HepG2 (cell line): ENCODE results near the gene CXCR5. TPM values are rescaled to one million over a fixed set of nuclear protein-coding genes. Genes with fewer than 3 reads are reported as not detected.
A peak's percentile ranks its signal among the peaks of the same experiment; 100 is the strongest.

Experiments
- ATAC-seq: fragments of 200-7000 bp; cut with Tn5 transposase; 3 replicates; pipeline ENCODE4 v1.9.1; 2020; ENCODE audit warnings: mild to moderate bottlenecking, moderate library complexity
- BruUV-seq: library from RNA; stranded (reverse); fragments of 400-500 nt; replicated peaks from 2 replicates; lab custom pipeline; 2021; lab: Mats Ljungman, UMichigan
- CTCF ChIA-PET: fragments of 300-600 bp; formaldehyde crosslinking; extraction: SDS; loops from one replicate; lab custom pipeline; 2021; ENCODE audit warnings: low total read pairs, inconsistent platforms, low intra/inter-chr PET ratio; lab: Yijun Ruan, JAX
- POLR2A ChIA-PET: fragments of 350-600 bp; sonication (Branson Sonifier 250); formaldehyde crosslinking; loops from one replicate; lab custom pipeline; 2020; ENCODE audit warnings: antibody characterized with exemption, inconsistent platforms; lab: Yijun Ruan, JAX
- DNase-seq: peaks from one replicate; pipeline ENCODE4 v3.0.0-alpha.2; 2015; ENCODE audit warnings: low spot score
- FAIRE-seq: peaks from 3 replicates; lab custom pipeline; 2011; peaks lifted over from hg19 to GRCh38; lab: Jason Lieb, UNC
- H2AFZ ChIP-seq: one replicate; pipeline ENCODE4 v1.6.1; 2011; ENCODE audit warnings: low read length, inconsistent platforms
- H3K27ac ChIP-seq: fragments of 300-600 bp; 3 replicates; pipeline ENCODE4 v1.8.0; 2011; ENCODE audit warnings: mixed run types, mild to moderate bottlenecking, mixed read lengths, low read length, inconsistent platforms; ENCODE audit not compliant: insufficient read depth; ENCODE audit errors: extremely low read length
- H3K27me3 ChIP-seq, 2 experiments: fragments of 200-600 bp in 1 of 2; 2 replicates in 1 of 2; 3 replicates in 1 of 2; pipeline versions ENCODE4 v1.6.0 to v1.8.0; 2011; ENCODE audit warnings: low read length in 2 of 2, mild to moderate bottlenecking in 2 of 2, moderate library complexity in 2 of 2, inconsistent platforms in 1 of 2; ENCODE audit not compliant: insufficient read depth in 2 of 2, control insufficient read depth in 1 of 2
- H3K36me3 ChIP-seq, 2 experiments: fragments of 200-600 bp in 1 of 2; replicated peaks in 1 of 2; 2 replicates in 1 of 2; 3 replicates in 1 of 2; pipeline versions ENCODE4 v1.5.1 to v1.8.0; 2011; ENCODE audit warnings: low read length in 2 of 2, inconsistent platforms in 1 of 2; ENCODE audit not compliant: insufficient read depth in 2 of 2, control insufficient read depth in 1 of 2
- H3K4me1 ChIP-seq: 2 replicates; pipeline ENCODE4 v1.5.1; 2012; ENCODE audit warnings: low read length, inconsistent platforms; ENCODE audit not compliant: insufficient read depth
- H3K4me2 ChIP-seq: 2 replicates; pipeline ENCODE4 v1.6.0; 2011; ENCODE audit warnings: low read depth, low read length, inconsistent platforms
- H3K4me3 ChIP-seq, 3 experiments: fragments of 200-600 bp in 1 of 3; sonication (generic), shearing (Covaris generic) in 1 of 3; replicated peaks in 1 of 3; 2 replicates each; pipeline ENCODE4 v1.5.1; 2011 to 2016; ENCODE audit warnings: low read length in 3 of 3, inconsistent platforms in 2 of 3, low read depth in 2 of 3, mild to moderate bottlenecking in 2 of 3, control low read depth in 1 of 3, mixed read lengths in 1 of 3; ENCODE audit not compliant: insufficient read depth in 1 of 3
- H3K79me2 ChIP-seq: one replicate; pipeline ENCODE4 v1.6.1; 2011; ENCODE audit warnings: low read length, inconsistent platforms; ENCODE audit not compliant: insufficient read depth
- H3K9ac ChIP-seq: 2 replicates; pipeline ENCODE4 v1.6.0; 2011; ENCODE audit warnings: mild to moderate bottlenecking, low read depth, low read length, inconsistent platforms; ENCODE audit not compliant: insufficient read depth
- H3K9me3 ChIP-seq: 2 replicates; pipeline ENCODE4 v1.5.1; 2012; ENCODE audit warnings: mild to moderate bottlenecking, low read length
- H4K20me1 ChIP-seq: 2 replicates; pipeline ENCODE4 v1.6.0; 2011; ENCODE audit warnings: inconsistent platforms, mild to moderate bottlenecking, low read length, moderate library complexity; ENCODE audit not compliant: insufficient read depth
- GABPA ChIP-seq, 2 experiments: IDR thresholded peaks; 2 replicates each; pipeline ENCODE4 v1.6.1; 2011 to 2016; ENCODE audit warnings: low read depth in 2 of 2, low read length in 1 of 2, missing biosample characterization in 1 of 2, missing genetic modification characterization in 1 of 2
- HNF4G ChIP-seq, 2 experiments: sonication (generic) in 1 of 2; formaldehyde crosslinking in 1 of 2; IDR thresholded peaks; 2 replicates each; pipeline versions ENCODE4 v1.4.0 to v1.6.1; 2011 to 2020; ENCODE audit warnings: borderline replicate concordance in 2 of 2, low read depth in 2 of 2, mild to moderate bottlenecking in 2 of 2, low read length in 1 of 2, missing genetic modification reagents in 1 of 2, moderate library complexity in 1 of 2
- RARA ChIP-seq: IDR thresholded peaks from 2 replicates; pipeline ENCODE4 v1.6.1; 2016; ENCODE audit warnings: missing genetic modification reagents, missing compliant biosample characterization
- SIX1 ChIP-seq: sonication (generic); formaldehyde crosslinking; IDR thresholded peaks from 2 replicates; pipeline ENCODE4 v1.4.0; 2020; ENCODE audit warnings: missing genetic modification reagents, borderline replicate concordance
- ZNF414 ChIP-seq: sonication (generic); formaldehyde crosslinking; IDR thresholded peaks from 2 replicates; pipeline ENCODE4 v1.5.0; 2020; ENCODE audit warnings: missing genetic modification reagents
- ZNF615 ChIP-seq: sonication (generic); formaldehyde crosslinking; IDR thresholded peaks from 2 replicates; pipeline ENCODE4 v1.5.0; 2020; ENCODE audit warnings: mild to moderate bottlenecking, missing genetic modification reagents, borderline replicate concordance
- WGBS: methylation state at CpG from one replicate; pipeline ENCODE4 v1.1.6; 2017; ENCODE audit warnings: low lambda C conversion rate; 5-methylcytosine and 5-hydroxymethylcytosine counted together
- in situ Hi-C: cut with HindIII; loops from 2 replicates; pipeline ENCODE4 v1.10.0; 2017; ENCODE audit warnings: low pct_unique_long_range_greater_than_20kb; ENCODE audit not compliant: extremely low pct_ligation_motif_present
- intact Hi-C: fragments of 100-400 bp; cut with micrococcal nuclease; formaldehyde crosslinking; loops from one replicate; pipeline ENCODE4 v1.10.0; 2022; ENCODE audit not compliant: unreplicated experiment
- polyA plus RNA-seq, 8 experiments: library from polyadenylated mRNA; depleted of rRNA in 3 of 8; stranded (reverse) in 7 of 8; unstranded in 1 of 8; fragments of >200 nt; fragmentation: Illumina TruSeq in 4 of 8; extraction: Trizol in 4 of 8; gene quantifications; 2 replicates each; pipeline versions ENCODE4 v1.2.1 to v1.2.3, GENCODE V29; 2011 to 2016; ENCODE audit warnings: low read depth in 4 of 8, missing spikeins in 1 of 8, mixed read lengths in 1 of 8; ENCODE audit not compliant: insufficient read depth in 1 of 8
- total RNA-seq, 5 experiments: library from RNA; depleted of rRNA; stranded (reverse); fragments of >200 nt; fragmentation: Illumina TruSeq; extraction: Trizol; gene quantifications; 2 replicates each; pipeline ENCODE4 v1.2.3, GENCODE V29; 2016; ENCODE audit warnings: low read depth in 1 of 5

CXCR5 gene
- total and polyA plus RNA-seq, 2 of the 13 experiments (the other 11 are each of a cell fraction or from before 2014, with no cell fraction given) = not detected

- no peak overlapping the region for H2AFZ ChIP-seq
- no peak for TF ChIP-seq HNF4G (IDR thresholded peaks at IDR 0.05; ENCODE audit: borderline replicate concordance, low read depth, low read length)
- TF ChIP-seq HNF4G (CRISPR knock-in tag; IDR thresholded peaks at IDR 0.05; ENCODE audit: borderline replicate concordance, low read depth) = no peak
- TF ChIP-seq ZNF414 (CRISPR knock-in tag) = no peak
- no peak for TF ChIP-seq RARA (CRISPR knock-in tag)
- H3K4me1 ChIP-seq = peaks cover 26% of the 10 kb centered on the region
- CTCF ChIA-PET = no interaction called here
- intact Hi-C loops (loop anchor here (10.0 kb wide), 1 partner anchor 1585 kb away; no protein-coding TSS in a partner anchor), in situ Hi-C loops (no loop called here)
- H3K4me3 ChIP-seq = no peak overlapping the region
- no peak overlapping the region for H3K4me2 ChIP-seq
- no peaks in the 10 kb centered on the region for H3K79me2 ChIP-seq
- no peak overlapping the region for H3K27ac ChIP-seq
- H3K9me3 ChIP-seq = no peaks in the 10 kb centered on the region
- H3K9ac ChIP-seq = no peak overlapping the region
- FAIRE-seq (no peak), ATAC-seq (peak; percentile 14; the same call in 1 of the 3 replicates), DNase-seq (no peak)
- H3K36me3 ChIP-seq = no peaks in the 10 kb centered on the region
- POLR2A ChIA-PET = no interaction called here
- no TSS peak for BruUV-seq
- 0% methylated on average over 4 of the region's 5 CpGs for WGBS
- H3K27me3 ChIP-seq = peaks cover 10 to 60% of the 10 kb centered on the region in 2 experiments
- no peaks in the 10 kb centered on the region for H4K20me1 ChIP-seq
These were observed 6.1 kb downstream of the CXCR5 start for GRCh38 chr11:118889797-118890196.

- Histone ChIP-seq H3K27ac (no peak overlapping the region), H4K20me1 (no peaks in the 10 kb centered on the region), H2AFZ (no peak overlapping the region), H3K36me3 (no peaks in the 10 kb centered on the region), H3K4me3 (no peak overlapping the region), H3K27me3 (peaks cover 7 to 45% of the 10 kb centered on the region in 2 experiments; a peak in 4 of 5 replicates), H3K4me1 (peaks cover 20% of the 10 kb centered on the region), H3K79me2 (no peaks in the 10 kb centered on the region), H3K4me2 (no peak overlapping the region), H3K9me3 (no peaks in the 10 kb centered on the region), H3K9ac (no peak overlapping the region)
- TF ChIP-seq GABPA (IDR thresholded peaks at IDR 0.05; ENCODE audit: low read depth, low read length) (no peak), GABPA (CRISPR knock-in tag; IDR thresholded peaks at IDR 0.05; ENCODE audit: low read depth) (0 out of 2 replicates have a peak, but pooled peaks have one; percentile 25), SIX1 (no peak), ZNF615 (CRISPR knock-in tag) (no peak)
- no TSS peak for BruUV-seq
- ChIA-PET POLR2A (no interaction called here), CTCF (no interaction called here)
- no peak for ATAC-seq
- WGBS = 19% methylated on average over 4 of the region's 4 CpGs
- intact Hi-C loops (loop anchor here (10.0 kb wide), 1 partner anchor 1582 kb away; no protein-coding TSS in a partner anchor), in situ Hi-C loops (no loop called here)
- DNase-seq = no peak
- FAIRE-seq = no peak
These were observed 8.8 kb downstream of the CXCR5 start for GRCh38 chr11:118892514-118892913.
